ENCODE data around the gene SPCS3.

DNA sequence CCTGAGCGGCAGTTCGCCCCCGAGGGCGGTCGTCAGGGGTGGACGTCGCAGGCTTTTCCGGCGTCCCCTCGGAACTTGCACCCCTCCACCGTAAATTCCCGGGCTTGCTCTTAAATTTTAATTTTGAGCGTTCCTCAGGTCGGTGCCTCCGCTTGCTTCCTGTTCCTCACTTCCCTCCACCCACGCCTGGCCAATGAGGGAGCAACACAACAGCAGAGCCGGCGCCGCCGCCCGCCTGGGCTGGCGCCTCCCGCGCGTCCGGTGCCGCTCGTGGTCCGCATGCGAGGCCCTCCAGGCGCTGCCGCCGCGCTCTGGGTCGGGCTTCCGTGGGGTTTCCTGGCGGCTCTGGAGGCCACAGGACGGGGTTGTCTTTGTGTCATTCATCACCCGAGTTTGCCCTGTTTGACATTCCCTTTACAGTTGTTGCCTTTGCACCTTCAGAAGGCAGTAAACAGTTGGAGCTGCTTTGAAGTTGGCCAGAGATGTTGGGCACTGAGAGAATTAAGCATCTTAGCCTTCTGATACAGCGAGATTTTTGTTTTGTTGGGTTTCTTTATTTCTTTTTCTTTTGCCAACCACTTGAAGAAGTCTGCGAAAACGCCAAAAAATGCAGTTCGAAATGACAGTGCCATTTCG, 692 bp downstream of the SPCS3 start:
- TF ChIP-seq, protein P1, sequence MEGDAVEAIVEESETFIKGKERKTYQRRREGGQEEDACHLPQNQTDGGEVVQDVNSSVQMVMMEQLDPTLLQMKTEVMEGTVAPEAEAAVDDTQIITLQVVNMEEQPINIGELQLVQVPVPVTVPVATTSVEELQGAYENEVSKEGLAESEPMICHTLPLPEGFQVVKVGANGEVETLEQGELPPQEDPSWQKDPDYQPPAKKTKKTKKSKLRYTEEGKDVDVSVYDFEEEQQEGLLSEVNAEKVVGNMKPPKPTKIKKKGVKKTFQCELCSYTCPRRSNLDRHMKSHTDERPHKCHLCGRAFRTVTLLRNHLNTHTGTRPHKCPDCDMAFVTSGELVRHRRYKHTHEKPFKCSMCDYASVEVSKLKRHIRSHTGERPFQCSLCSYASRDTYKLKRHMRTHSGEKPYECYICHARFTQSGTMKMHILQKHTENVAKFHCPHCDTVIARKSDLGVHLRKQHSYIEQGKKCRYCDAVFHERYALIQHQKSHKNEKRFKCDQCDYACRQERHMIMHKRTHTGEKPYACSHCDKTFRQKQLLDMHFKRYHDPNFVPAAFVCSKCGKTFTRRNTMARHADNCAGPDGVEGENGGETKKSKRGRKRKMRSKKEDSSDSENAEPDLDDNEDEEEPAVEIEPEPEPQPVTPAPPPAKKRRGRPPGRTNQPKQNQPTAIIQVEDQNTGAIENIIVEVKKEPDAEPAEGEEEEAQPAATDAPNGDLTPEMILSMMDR (IDR thresholded peaks at IDR 0.05): no peak
- no peak for TF ChIP-seq POLR2A (IDR thresholded peaks at IDR 0.05)

Measured in sigmoid colon (tissue), 3 donors.